HS-5 (cell line): ENCODE measurements around the gene BLOC1S6.
"Not testable (repeated sequence)": the region's sequence is repeated elsewhere in the genome, so short reads cannot be mapped to it uniquely, and the experiment has no call there.

Experiments used
- DNase-seq: peaks from one replicate; pipeline ENCODE4 v3.0.0-alpha.2; 2012; ENCODE audit warnings: low read depth

BLOC1S6 gene

DNA sequence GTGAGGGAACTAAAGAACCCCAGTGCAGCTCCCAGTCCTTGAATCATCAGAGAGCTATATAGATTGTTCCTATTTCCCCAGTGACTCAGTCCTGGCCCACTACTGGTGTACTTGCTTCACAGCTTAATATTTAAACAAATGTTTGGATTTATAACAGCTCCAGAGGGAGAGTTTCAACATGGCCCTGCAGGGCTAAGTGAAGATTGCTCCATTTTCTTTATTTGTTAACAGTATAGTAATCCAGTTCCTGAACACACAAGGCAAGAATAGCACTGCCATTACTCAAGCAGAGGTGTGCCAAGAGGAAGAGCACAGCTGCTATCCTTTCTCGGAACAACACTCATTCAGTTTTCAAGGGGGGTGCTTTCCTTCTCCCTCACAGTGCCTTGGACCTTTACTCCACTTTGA is 54.2 kb downstream of the BLOC1S6 start:
- DNase-seq = peak; percentile 93

DNA sequence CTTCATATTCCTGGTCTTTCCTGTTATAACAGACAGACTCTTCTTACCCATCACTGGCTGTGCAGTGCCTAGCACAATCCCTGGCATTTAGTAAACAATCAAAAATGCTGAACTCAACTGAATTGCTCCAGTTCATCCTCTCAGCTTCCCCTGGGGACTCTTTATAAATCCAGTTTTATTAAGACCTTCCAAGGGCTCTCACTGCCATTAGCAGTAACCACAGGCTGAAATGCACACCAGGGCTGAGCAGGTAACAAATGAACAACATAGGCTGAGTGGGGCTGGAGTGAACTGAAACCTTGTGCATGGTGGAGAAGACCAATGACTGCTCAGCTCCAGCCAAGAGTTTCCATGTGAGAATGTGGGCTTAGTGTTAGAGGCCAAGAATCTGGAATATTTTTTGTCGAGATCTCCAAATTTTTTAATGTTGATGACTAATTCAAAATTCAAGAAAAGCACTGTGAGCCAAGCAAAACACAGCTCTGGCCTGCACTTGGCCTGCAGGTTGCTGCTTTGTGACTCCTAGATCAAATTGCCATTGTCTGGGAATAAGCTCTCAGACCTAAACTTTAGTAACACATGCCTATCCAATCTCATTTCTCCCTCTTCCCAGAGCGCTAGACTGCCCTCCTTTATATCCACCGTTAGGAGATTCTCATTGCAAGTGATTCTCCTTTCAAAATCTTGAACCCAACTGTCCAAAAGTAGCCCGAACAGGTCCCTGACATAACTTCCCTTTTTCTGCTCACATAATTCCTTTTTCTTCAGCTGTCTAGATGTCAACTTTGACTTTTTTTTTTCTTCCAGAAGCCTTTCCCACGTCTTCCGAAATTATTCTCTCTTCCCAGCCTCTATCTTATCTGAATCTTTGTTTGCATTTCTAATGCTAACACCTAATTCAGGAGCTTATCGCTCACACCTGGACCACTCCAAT is 55.1 kb downstream of the BLOC1S6 start:
- DNase-seq = no peak

DNA sequence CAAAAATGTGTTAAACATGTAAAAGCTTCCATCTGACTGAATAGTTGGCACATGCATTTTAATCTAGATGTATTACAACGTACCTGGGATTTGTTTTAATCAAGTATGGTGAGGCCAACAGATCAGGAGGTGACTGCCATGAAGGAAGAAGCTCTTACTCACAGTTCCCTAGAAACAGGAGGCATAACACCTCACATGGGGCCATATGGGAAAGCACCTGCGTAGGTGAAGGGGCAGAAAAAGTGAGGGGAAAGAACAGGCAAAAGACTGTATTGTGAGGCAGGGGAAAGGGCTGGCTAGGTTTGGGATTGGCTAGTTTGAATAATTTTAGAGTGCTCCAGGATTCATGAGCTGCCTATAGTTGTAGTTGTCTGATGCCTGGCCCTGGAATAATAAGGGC is 57.3 kb downstream of the BLOC1S6 start:
- DNase-seq = no peak

DNA sequence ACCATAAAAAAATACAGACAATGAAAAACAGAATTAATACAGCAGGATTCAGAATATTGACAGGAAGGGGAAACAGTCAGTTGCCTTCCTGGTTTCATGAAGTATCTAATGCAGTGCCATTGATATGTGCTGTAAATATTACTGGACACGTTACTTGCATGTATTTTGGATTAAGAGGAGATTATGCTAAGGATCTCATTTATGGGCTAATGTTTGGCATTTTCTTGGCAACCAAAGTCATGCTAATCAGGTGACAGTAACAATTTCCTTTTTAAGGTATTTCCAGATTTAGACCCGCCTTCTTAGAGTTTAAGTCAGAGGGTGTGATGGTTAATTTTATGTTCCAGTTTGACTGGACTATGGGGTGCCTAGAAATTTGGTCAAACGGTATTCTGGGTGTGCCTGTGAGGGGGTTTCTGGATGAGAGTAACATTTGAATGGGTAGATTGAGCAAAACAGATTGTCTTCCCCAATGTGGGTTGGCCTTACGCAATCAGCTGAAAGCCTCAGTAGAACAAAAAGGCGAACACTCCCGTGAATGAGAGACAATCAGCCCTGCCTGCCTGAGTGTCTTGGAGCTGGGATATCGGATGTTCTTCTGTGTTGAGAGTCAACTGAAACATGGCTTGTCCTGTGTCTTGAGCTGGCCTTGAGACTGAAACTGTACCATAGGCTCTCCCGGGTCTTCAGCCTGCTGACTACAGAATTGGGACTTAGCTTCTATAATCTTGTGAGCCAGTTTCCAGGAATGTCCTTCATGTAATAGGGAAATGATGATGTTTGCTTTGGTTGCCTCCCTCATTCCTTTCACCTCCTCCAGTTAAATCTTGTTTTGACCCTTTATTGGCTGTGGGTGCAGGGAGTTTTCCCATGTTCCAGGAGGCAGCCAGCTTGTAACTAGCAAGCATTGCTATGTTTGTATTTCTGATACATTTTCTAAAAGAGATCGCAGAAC is 58.1 kb downstream of the BLOC1S6 start:
- DNase-seq = no peak

DNA sequence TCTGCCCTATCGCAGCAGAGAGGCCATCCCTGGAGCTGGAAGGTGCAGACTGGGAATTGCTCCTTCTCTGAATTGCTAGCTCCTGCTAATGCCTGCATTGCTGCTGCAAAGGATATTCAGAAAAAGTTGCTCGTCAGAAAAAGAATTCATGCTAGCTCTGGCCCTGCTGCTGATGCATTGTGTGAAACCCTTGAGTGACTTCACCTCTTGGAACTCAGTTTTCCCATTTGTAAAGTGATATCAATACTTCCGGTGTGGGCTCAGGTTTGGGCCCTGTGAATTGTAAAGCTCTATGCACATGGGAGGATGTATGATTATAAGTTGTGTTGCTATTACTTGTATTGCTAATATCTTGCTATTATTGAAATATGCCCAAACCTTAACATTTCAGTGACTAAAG is 59.0 kb downstream of the BLOC1S6 start:
- no peak for DNase-seq

DNA sequence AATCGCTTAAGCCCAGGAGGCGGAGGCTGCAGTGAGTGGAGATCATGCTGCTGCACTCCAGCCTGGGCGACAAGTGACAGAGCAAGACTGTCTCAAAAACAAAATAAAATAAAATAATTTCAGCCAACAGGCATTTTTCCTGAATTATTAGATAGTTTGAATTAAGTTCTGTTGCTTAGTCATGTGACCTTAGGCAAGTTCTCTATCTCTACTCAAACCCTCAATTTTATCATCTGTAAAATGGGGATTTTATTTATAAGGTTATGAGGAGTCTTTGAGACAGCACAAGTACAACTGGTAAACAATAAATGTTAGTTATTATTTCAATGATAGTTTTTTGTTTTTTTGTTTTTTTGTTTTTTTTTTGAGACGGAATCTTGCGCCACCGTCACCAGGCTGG is 60.6 kb downstream of the BLOC1S6 start:
- DNase-seq = no peak

DNA sequence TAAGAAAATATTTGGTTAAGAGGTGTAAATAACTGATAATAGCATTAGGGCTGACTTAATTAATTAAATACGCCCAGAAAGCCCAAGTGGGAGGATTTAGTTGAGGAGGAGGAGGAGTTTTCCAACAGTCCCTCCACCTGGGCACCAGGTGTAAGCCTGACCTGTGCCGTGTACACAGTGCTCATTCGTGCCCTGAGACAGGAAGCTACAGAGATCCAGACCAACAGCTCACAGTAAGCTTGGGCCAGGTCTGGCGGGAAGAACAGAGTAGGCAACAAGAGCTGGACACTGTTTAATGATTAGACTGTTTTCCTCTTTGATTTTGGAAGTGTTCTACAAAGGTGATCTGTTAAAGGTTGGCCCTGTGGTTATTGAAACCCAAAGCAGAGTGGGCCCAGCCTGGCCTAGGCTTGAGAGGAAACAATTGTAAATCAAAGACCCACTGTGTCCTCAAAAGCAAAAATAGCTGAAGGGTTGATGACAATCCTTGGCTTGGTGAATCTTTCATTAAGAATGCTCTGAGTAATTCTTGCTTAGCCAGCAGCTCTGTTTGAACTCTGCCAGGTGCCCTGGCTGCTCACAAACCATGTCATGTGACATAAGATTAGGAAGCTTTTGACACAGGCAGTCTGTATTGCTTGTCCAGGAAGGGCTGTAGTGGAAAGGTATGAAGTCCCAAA is 61.5 kb downstream of the BLOC1S6 start:
- DNase-seq = no peak

DNA sequence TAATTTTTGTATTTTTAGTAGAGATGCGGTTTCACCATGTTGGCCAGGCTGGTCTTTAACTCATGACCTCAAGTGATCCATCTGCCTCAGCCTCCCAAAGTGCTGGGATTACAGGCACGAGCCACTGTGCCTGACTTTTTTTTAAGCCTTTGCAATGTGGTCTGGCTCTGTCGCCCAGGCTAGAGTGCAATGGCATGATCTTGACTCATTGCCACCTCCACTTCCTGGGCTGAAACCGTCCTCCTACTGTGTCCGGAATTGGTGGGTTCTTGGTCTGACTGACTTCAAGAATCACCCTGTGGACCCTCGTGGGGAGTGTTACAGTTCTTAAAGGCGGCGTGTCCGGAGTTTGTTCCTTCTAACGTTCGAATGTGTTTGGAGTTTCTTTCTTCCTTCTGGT is 62.8 kb downstream of the BLOC1S6 start:
- not testable (repeated sequence) for DNase-seq

DNA sequence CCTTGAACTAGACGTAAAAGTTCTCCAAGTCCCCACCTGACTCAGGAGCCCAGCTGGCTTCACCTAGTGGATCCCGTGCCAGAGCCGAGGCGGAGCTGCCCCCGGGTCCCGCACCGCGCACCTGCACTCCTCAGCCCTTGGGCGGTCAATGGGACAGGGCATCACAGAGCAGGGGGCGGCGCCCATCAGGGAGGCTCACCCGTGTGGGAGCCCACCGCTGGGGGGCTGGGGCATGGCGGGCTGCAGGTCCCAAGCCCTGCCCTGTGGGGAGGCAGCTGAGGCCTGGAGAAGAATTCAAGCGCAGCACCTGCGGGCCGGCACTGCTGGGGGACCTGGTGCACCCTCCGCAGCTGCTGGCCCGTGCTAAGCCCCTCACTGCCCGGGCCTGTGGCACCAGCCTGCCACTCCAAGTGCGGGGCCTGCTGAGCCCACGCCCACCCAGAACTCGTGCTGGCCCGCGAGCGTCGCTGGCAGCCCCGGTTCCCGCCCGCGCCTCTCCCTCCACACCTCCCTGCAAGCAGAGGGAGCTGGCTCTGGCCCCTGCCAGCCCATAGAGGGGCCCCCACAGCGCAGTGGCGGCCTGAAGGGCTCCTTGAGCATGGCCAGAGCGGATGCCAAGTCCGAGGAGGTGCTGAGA is 63.8 kb downstream of the BLOC1S6 start:
- no peak for DNase-seq

DNA sequence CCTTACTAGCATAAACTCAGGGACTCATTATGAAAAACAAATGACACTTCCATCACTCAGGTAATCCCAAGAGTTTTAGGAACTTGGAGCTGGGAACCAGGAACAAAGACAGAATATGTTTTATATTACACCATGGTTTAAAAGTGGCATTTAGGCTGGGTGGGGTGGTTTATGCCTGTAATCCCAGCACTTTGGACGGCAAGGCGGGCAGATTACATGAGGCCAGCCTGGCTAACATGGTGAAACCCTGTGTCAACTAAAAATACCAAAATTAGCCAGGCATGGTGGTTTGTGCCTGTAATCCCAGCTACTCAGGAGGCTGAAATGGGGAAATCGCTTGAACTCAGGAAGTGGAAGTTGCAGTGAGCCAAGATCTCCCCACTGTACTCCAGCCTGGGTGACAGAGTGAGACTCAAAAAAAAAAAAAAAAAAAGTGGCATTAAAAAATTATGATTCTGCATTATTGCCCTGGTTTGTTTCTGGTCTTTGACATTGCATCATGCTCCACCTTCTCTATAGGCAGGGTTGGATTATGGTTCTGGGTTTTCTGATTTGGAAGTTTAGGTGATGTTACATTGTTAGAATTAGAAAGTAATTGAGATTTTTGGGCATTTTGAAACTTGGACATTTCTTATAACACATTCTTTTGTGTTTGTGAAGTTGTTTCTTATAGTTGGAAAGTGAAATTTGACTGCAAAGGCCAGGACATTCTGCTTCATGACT is 66.7 kb downstream of the BLOC1S6 start:
- DNase-seq = no peak

DNA sequence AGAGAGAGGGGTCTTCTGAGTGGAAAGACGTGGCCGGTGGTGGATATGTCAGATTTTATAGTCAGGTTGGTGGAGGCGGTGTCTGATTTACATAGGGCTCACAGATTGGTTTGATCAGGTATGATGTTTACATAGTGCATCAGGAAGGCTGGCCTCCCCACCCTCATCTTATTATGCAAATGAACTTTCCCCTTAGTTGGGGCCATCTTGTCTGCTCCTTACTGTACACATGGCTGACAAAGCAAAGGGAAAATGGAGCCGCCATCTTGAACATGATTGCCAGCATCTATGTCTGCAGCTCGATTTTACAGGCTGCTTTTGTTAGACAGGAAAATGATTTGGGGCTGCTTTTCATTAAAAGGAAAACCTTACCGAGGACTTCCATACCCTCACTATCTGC is 67.6 kb downstream of the BLOC1S6 start:
- no peak for DNase-seq

DNA sequence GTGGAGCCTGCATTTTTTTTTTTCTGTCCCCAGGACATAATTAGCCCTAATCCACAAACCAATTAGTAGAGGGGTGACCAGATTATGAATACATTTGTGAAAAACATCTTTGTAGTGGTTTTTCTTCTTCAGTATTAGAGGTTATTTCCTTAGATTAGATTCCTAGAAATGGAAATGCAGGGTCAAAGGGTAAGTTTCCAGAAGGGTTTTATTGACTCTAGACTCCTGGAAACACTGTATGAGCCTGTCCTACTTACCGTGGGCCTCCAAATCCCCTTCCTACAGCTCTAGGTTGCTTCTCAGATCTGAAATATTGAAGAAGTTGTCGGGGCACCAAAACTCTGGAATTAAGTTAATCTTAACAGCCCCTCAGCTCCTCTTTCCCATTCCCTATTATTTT is 70.1 kb downstream of the BLOC1S6 start:
- no peak for DNase-seq

DNA sequence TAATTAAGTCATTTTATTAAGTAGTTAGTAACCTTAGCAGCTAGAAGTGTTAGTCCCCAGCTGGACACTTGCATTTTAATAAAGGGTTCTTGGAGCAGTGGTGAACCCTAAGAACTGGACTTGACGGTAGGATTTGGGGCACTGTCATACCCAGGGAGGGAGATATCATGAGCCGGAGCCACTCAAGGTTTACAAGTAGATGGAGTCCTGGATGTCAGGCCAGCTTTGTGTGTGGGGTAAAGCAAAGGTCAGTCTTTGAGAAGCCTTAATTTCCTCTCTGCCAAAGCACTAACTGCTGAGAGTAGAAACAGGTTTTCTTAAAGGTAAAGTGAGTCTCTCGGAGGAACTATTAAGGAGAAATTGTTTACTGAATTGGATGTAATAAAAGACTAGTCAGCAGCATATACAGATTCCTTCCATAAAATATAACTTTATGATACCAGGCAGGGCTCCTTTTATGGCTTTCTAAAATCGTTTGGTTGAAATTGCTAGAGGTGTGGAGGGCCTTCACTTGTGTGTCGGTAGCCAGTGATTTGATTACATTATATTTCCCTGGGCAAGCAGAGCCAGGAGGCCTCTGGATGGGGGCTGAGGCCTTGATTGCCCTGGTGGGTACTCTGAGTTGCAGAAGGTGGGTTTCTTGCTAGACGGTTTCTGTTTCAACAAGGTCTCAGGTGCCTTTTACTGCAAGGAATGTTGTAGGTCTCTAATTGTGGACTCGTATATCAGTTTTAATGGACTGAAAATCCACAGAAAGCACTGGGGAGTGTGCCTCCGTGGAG is 70.8 kb downstream of the BLOC1S6 start:
- no peak for DNase-seq
